Muscle of arm (tissue), 12 donors: ENCODE measurements around the gene TBC1D22A. TPM values are rescaled to one million over a fixed set of nuclear protein-coding genes. Genes with fewer than 3 reads are reported as not detected.

ENCODE experiments used
- DNase-seq: peaks from one replicate; pipeline ENCODE4 v3.0.0-alpha.2; 2013
- polyA plus RNA-seq, 12 donors: library from polyadenylated mRNA; unstranded; fragments of 120-200 nt; gene quantifications; one replicate each; pipeline ENCODE4 v1.2.1, GENCODE V29; 2013; ENCODE audit not compliant: insufficient read length in 12 of 12

The TBC1D22A gene
- polyA plus RNA-seq, 12 donors = 10.3 to 18.0 (median 13.1) TPM; not detected in 1

DNA sequence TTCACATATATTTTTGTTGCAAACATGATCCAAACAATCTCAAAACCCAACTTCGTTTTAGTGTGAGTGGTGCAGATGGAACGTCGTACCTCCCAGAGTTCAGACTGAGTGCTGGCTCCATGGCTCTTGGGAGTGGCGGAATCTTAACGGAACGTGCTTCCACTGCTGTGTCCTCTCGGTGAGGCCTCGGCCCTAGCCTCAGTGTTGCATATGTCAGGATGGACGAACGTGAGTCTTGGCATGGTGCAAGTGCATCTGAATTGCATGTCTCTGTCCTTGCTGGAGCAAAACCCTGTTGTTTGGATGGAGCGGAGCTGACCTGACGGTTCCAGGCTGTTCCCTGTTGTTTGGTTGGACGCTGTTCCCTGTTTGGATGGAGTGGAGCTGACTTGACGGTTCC is 306.8 kb downstream of the TBC1D22A start:
- DNase-seq = no peak

DNA sequence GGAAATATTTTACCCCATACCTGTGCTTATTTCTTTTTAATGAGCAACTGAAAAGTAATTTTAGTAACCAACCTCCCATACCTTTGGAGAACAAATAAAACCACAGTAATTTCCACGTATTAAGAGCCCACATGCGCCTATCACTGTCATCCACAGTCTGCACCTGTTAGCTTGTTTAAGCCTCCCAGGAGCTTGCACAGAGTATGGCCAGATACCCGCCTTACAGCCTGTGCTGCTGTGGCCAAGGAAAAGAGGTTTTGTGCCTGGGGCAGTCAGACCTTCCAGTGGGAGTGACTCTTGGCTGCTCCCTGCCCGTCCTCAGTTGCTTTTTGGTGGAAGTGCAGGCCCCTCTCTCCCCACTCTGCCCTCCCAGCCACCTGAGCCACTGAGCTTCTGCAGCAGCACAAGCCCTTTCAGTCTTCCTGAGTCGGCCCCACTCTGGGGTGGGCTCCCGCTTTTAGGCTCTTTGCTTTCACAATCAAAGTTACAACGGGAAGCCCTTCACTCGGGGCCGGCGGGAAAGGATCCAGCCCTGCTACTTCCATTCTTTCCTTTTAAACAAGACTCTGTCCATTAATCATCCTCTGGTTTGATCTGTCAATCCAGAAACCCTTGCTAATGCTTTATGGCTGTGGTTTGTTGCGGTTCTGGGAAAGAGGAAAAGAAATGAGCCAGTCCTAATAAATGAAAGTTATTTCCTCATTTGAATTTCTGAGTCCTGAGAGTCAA is 308.8 kb downstream of the TBC1D22A start:
- no peak for DNase-seq

DNA sequence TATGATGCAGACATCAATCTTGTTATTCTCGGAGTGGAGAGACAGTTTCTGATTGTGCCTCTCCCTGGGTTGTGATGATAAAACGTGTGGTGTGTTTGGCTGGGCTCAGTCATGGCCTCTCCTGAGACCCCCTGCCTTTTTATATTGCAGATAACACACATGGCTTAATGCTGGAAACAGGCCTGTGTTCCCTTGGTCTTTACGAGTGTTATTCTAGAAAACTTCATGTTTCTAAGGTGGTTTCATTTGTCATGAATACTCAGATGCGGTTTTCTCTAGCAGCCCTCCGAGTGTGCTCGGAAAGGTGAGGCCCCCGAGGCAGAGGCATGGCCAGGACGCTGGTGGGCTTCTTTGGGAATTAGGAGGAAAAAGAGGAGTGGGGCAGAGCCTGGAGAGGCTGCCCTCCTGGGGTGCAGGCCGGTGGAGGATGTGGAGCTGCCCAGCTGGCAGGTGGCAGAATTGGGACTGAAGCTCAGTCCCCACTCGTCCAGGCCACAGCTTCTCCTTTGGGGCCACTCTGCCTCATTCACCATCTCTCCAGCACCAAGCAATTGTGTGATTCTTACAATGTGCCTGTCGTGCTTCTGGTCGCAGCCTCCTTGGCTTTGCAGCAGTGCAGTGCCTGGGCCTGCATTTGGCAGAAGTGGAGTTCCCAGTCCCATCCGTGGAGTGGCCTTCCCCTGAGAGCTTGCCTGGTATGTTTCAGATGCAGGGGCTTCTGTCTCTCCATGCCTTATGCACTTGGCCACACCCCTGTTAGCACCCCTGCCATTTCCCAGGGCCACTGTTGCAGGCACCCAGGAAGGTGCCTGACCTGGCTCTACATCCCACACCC is 309.6 kb downstream of the TBC1D22A start:
- no peak for DNase-seq

DNA sequence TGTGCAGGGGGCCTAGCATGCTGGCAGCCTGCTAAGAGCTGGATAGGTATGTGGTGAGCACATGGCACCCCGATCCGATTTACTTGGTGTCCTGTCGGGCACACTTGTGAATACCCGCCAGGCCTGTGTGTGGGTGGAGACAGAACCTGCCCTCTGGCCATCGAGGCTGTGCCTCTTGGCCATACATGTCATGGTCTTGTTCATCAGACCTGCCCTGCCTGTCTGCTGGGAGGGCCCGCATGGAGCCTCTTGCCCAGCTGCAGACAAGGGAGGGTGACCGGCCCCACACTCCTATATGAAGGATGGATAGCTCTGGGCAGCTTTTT is 310.2 kb downstream of the TBC1D22A start:
- DNase-seq = no peak

DNA sequence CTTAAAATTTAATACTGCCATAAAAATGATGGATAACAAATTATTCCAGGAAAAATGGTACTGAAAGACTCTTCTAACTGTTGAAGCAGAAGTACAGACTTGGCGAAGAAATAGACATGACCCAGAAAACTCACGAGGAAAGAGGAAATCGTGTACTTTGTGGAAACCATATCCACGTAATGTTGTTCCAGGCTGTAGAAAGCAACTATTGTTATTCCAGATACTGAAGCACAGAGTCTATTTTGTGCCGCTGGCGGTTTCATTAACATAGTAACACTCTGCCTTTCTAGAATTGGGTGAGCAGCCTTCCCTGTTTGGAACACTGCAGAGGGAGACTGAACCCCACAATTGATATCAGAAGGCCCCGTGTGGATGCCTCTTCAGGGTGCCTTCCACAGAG is 310.6 kb downstream of the TBC1D22A start:
- no peak for DNase-seq

DNA sequence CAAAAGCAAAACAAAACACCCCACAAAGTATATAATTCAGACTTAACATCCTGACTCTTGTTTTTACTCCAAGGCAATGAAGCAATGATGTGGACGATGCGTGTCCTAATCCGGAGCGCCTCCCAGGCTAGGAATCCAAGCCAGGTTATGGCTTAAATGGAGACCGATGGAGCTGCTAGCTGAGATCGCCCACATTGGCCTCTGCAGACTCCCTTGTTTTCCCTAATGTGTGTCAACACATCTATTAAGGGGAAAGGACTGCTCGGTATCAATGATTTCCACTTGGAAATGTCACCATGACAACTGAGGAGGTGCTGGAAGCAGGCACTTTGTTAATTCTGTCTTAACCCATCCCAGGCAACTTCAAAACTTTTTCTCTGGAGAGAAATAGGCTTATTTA is 311.7 kb downstream of the TBC1D22A start:
- no peak for DNase-seq

DNA sequence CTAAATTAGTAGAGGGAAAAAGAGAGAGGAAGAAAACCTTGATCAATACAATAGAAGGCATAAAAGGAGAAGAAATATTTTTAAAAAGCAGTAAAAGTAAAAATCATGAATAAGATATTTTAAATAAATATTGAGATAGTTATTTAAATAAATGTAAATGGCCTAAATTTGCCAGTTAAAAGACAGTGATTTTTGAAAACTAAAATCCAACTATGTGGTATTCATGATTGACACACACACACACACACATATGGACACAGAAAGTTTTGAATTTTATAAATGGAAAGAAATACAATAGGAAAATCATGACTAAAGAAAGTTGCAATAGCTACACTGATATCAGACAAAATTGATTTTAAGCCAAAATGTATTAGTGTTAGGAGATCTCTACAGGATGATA is 313.1 kb downstream of the TBC1D22A start:
- no peak for DNase-seq

DNA sequence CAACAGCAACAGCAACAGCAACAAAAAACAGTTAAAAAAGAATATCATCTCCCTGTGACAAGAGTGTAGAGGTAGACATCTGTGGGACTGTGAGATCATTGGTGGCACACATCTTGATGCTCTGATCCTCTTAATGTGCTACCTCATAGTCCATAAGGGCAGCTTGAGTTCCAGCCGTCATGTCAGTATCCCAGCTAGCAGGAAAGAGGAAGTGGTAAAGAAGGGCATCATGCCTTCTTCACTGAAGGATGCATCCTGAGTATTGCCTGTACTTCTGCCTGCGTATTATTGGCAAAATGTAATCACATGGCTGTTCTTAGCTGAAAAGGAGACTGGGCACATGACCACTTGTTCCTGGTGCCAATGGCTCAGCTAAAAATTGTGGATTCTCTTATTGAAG is 314.3 kb downstream of the TBC1D22A start:
- DNase-seq = no peak

DNA sequence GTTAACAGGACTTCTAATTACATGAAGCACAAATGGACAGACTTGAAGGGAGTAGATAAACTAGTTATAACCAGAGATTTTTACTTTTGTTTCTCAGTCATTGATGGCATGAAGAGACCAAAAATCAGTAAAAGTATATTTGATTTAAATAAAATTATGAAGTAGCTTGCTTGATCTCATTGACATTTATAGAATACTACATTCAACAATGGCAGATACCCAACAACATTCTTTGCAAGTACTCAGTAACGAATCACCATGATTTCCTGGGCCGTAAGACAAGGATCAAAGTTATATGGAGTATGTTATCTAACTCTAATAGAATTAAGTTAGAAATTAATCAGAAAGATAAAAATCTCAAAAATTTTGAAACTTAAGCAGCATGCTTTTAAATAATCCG is 317.6 kb downstream of the TBC1D22A start:
- no peak for DNase-seq

DNA sequence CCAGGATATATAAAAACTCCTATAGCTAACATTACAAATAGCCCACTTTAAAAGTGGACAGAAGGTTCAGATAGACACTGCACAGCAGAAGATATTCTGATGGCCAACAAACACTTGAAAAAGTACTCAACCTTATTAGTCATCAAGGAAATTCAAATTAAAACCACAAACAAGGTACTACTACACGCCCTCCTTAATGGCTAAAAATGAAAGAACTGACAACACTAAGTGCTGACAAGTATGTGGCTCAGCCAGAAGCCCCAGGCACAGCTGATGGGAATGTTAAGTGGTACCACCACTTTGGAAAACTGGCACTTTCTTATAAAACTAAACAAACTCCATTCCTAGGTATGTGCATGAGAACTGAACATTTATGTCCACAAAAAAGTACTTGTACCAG is 320.1 kb downstream of the TBC1D22A start:
- no peak for DNase-seq

DNA sequence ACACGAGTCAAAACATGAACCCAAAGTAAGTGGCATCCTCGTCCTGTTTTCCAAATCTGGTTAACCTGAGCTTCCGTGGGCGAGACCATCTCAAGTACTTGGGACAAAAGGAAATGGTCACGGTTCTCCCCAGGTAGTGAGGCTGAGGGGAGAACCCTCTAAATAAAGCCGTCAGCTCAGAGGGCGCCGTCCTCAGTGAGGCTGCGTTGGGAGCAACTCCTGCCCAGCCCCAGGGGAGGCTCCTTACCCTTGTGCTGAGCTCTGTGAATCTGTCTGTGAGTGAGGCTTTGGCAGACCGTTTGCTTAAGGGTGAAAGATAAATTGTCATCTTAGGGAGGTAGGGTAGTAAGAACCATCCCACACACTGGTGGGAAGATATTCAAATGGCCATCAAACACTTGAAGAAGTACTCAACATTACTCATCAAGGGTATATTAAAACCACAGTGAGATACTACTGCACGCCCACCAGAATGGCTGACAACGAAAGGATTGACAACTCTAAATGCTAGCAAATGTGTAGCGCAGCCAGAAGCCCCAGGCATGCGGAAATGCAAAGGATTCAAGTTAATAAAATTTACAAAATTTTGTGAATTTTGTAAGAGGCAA is 321.0 kb downstream of the TBC1D22A start:
- no peak for DNase-seq

DNA sequence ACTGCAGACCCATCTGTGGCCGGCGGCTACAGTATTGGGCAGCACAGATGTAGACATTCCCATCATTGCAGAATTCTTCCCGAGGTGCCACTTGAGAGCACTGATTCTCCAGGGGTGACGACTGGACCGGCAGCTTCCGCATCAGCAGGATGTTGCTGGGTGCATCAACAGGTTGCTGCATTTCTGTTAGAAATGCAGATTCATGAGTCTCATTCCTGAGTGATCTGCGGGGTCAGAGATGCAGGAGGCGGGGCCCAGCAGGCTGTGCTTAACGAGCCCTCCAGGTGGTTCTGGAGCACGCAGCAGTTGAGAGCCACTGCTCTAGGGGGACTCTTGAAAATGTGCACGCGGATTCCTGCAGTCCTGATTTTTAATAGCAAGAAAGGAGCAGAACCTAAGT is 321.8 kb downstream of the TBC1D22A start:
- no peak for DNase-seq

DNA sequence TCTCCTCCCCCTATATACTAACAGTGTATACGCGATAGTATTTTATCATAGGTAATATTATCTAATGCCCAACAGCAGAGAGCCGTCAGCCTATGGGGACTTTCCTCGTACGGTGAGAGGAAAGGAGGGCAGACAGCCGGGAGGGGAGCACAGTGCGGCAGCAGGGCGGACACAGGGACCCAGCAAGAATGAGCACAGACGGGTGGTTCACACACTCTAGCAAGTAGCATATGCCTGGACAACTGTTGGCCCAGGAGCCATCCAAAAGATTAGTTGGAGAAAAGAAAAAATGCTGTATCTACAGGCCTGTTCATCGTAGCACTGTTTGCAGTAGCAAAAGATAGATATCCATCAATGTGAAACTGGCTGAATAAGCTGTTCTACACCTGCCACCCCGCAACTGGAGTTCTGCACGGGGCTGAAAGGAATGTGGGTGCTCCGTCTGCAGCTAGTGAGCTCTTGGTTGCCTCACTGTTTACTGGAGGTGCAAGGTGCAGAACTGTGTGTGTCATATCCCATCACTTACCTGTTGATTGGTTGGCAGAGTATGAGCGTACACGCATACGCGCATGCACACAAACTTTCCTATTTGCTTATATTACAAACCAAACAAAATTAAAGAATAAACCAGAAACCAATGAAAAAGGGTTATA is 324.3 kb downstream of the TBC1D22A start:
- DNase-seq = no peak

DNA sequence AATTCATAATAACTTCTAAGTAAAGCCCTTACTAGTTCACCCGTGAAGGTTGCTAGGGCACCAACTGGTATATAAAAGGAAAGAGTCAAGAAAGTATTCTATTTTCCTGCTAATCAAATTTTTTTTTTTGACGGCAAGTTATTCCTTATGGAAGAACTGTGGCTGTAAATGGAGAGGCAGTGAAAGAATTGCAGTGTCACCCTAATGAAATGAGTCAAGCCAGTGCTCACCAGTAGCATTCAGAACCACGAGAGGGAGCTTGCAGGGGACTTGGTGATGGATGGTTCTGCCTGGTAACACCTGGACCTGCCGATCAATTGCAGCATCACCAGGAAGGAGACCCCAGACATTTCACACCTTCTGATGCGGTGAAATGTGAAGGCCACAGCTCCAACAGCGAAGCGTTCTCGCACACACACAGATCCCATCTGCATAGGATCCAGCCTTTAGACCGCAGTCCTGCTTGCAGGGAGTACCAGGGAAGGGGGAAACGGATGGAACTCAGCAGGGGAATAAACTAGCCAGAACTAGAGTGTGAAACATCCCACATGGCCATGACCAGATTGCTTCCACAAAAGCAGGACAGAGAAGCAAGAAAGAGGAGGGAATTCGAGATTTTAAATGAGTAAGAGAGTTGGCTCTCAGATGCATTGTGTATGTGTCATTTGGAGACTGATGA is 326.2 kb downstream of the TBC1D22A start:
- no peak for DNase-seq

DNA sequence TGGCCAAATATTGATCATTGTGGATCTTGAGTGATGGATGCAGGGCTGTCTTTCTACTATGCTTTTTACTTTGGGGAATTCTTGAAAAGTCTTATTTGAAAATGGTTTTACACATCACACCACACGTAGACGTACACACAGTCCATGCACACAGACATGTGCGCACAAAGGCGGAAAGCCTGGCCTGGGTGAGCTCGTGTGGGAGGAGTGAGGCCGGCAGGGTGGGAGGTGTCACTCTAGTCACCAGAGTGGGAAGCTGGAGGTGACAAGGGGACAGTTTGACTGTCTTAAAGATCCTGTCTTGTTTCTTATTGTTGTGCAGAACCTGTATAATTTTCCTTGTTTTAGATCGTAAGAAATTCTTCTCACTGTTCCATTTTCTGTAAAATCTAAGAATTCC is 326.9 kb downstream of the TBC1D22A start:
- DNase-seq = no peak

DNA sequence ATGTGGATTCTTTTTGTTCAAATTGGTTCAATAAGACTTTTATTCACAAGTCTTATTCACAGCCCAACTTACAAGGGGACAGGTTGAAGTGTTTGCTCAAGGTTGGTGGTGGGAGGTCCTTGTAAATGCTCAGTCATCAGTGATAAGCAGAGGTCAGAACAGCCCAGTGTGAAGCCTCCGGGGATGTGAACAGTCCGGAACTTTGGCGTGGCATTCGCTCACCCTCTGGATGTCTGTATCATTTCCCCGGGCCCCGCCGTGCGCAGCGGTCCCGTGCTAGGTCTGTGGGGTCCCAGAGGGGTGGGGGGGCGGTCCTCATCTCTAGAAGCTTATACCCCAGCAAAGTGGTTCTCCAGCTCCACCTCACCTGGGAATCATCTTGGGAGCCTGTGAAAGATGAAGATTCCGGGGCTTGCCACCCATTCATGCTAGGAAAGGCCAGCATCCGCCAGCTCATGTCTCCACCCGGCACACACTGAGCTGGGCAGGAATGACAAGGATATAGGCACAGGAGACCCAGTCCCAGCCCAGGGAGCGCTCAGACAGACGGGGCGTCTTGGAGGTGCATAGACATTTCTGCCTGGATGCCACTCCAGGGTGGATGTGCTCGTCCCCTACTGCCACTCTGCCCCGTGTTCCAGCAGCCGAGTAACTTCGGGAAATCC is 327.5 kb downstream of the TBC1D22A start:
- no peak for DNase-seq

DNA sequence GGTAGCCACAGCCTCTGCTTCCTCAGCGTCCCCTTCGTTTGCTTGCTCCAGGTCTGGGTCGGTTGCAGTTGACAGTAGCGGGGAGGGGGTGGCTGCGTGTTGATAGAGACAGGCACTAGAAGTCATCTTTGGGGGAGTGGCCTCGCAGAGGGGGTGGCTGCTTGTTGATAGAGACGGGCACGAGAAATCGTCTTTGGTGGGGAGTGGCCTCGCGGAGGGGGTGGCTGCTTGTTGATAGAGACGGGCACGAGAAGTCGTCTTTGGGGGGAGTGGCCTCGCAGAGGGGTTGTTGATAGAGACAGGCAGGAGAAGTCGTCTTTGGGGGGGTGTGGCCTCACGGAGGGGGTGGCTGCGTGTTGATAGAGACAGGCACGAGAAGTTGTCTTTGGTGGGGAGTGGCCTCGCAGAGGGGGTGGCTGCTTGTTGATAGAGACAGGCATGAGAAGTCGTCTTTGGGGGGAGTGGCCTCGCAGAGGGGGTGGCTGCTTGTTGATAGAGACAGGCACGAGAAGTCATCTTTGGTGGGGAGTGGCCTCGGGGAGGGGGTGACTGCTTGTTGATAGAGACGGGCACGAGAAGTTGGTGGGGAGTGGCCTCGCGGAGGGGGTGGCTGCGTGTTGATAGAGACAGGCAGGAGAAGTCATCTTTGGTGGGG is 328.3 kb downstream of the TBC1D22A start:
- DNase-seq = peak; percentile 18

DNA sequence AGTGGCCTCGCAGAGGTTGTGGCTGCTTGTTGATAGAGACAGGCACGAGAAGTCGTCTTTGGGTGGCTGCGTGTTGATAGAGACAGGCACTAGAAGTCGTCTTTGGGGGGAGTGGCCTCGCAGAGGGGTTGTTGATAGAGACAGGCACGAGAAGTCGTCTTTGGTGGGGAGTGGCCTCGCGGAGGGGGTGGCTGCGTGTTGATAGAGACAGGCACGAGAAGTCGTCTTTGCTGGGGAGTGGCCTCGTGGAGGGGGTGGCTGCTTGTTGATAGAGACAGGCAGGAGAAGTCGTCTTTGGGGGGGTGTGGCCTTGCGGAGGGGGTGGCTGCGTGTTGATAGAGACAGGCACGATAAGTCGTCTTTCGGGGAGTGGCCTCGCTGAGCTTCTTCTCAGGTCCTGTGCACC is 328.8 kb downstream of the TBC1D22A start:
- no peak for DNase-seq

DNA sequence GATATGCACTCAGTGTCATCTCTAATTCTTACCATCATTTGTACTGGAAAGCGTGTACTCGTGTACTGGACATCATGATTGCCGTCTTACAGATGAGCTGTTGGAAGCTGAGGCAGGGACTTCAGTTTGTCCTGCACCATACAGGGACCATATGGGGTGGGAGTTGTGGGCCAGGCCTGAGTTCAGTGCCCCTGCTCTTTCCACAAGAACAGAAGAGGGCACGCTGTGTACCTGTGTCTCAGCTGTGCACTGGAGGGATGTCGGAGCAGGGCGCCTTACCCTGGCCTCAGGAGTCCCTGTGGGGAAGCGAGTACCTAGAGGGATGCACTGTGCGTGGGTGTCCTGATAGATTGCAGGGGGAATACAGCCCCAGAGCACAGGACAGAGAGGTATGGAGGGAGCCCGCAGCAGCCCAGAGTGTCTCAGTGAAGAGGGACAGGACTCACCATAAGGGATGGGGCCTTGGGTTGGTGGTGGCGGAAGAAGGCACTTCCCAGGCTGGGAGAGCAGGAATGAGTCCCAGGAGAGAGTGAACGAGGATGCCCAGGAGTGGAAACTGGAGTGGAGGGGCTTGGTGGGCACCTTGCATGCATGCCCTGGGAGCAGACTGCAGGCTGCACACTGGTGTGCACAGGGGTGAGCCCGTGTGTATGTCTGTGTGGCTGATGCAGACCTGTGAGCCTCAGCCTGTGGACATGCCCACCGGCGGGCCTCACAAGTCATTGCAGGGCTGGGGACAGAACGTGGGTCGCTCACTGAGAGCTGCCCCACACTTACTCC is 329.7 kb downstream of the TBC1D22A start:
- DNase-seq = no peak

DNA sequence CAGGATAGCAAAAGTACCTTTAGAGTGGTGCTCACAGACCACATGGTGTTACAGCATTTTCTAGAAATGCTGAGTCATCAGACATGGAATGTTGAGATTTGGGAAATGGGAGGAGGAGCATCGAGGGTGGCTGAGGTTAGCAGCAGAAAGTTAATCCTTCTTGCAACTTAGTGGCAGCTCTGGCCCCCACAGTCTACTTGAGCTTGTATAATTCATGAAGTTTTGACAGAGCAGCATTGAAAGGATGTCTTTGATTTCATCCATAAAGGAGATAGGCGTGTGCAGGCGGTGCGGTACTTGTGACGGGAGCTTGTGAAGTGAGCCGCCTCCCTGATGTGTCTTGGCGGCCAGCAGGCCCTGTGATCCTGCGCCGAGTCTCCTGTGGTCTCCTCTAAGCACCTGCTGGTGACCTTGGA is 330.5 kb downstream of the TBC1D22A start:
- no peak for DNase-seq
